AG04450 (cell line): Measurements from ENCODE around the gene NHERF2. TPM values are rescaled to one million over a fixed set of nuclear protein-coding genes. Genes with fewer than 3 reads are reported as not detected.

Experiments used
- CTCF ChIA-PET: fragments of 300-600, 350-600 bp; formaldehyde crosslinking; extraction: SDS; loops from one replicate; lab custom pipeline; 2022; ENCODE audit warnings: antibody characterized with exemption, inconsistent platforms; lab: Charles Lee
- POLR2A ChIA-PET: fragments of 350-600 bp; formaldehyde crosslinking; extraction: SDS; loops from one replicate; lab custom pipeline; 2021; ENCODE audit warnings: antibody characterized with exemption, inconsistent platforms; lab: Yijun Ruan, JAX
- DNase-seq: peaks from one replicate; pipeline ENCODE4 v3.0.0-alpha.2; 2011; ENCODE audit warnings: low read depth, low spot score
- H3K27ac ChIP-seq: one replicate; pipeline ENCODE4 v1.5.1; 2012; ENCODE audit warnings: low read depth, low read length, control low read depth
- H3K27me3 ChIP-seq: one replicate; pipeline ENCODE4 v1.6.0; 2012; ENCODE audit warnings: low read length; ENCODE audit not compliant: control insufficient read depth, insufficient read depth
- H3K4me3 ChIP-seq: 2 replicates; pipeline ENCODE4 v1.5.1; 2011; ENCODE audit warnings: mild to moderate bottlenecking, low read depth, low read length, control low read depth
- H3K9me3 ChIP-seq: 2 replicates; pipeline ENCODE4 v1.5.1; 2012; ENCODE audit warnings: low read length; ENCODE audit not compliant: control insufficient read depth, insufficient read depth
- polyA plus RNA-seq: library from polyadenylated mRNA; depleted of rRNA; stranded (reverse); fragments of >200 nt; gene quantifications from 2 replicates; pipeline ENCODE4 v1.2.3, GENCODE V29; 2011
- TF ChIP-seq, protein P1 (sequence below): IDR thresholded peaks from 2 replicates; pipeline ENCODE4 v1.5.1; 2011; ENCODE audit warnings: low read depth, low read length, control low read depth, inconsistent platforms

The NHERF2 gene
- polyA plus RNA-seq, 1 experiment: 16.7 TPM

GRCh38 chr16:2038382-2039231 lies 11.9 kb downstream of the NHERF2 start:
- no peak for DNase-seq
- ChIA-PET CTCF (interaction anchor here (1.0 to 1.2 kb wide), 2 partner anchors 16 to 34 kb away, joined by 4 read pairs; no protein-coding TSS in a partner anchor), POLR2A (interaction anchor here (0.5 to 2.2 kb wide), 5 partner anchors 11 to 117 kb away, joined by 3 to 11 read pairs (median 4); partner anchors contain the start of genes NHERF2, RPS2 and TRAF7)
- Histone ChIP-seq H3K4me3 (no peak overlapping the region), H3K27me3 (no peaks in the 10 kb centered on the region), H3K27ac (peak overlapping the region; percentile 91), H3K9me3 (no peaks in the 10 kb centered on the region; the same call in 1 of the 2 replicates)
- TF ChIP-seq, protein P1, sequence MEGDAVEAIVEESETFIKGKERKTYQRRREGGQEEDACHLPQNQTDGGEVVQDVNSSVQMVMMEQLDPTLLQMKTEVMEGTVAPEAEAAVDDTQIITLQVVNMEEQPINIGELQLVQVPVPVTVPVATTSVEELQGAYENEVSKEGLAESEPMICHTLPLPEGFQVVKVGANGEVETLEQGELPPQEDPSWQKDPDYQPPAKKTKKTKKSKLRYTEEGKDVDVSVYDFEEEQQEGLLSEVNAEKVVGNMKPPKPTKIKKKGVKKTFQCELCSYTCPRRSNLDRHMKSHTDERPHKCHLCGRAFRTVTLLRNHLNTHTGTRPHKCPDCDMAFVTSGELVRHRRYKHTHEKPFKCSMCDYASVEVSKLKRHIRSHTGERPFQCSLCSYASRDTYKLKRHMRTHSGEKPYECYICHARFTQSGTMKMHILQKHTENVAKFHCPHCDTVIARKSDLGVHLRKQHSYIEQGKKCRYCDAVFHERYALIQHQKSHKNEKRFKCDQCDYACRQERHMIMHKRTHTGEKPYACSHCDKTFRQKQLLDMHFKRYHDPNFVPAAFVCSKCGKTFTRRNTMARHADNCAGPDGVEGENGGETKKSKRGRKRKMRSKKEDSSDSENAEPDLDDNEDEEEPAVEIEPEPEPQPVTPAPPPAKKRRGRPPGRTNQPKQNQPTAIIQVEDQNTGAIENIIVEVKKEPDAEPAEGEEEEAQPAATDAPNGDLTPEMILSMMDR: no peak

DNA sequence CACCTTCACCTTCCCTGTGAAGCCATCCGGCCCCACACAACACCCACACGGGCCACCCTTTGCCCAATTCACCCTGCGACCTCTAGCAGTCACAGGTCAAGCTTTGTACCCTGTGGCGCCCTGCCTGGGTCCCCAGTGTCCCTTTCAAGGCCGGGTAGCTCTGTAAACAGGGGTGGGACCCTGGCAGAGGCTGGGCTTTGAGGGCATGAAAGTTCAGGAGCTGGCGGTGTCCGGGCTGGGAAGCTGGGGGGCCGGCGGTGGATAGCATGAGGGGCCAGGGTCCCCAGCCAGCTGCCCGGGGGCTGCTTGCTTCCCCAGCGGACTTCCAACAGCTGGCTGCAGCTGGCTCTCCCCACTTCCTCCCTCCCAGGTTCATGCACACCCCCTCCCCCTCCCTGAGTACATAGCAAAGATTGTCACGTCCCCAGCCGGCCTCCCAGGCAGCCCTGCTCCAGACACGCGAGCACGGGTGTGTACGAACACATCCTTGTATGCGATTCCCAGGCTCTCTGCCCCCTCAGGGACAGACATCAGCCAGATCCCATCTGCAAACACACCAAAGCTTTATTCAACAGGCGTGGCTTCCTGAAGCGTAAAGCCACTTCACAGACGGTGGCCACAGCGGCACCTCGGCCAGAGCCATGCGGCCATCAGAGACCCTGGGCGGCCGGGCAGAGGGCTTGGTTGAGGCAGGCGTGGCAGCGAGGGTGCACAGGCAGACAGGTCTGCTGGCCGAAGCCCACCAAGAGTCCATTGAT lies 12.8 kb downstream of the NHERF2 start:
- TF ChIP-seq, protein P1: no peak
- no peaks in the 10 kb centered on the region for H3K27me3 ChIP-seq
- peak overlapping the region; percentile 91 for H3K27ac ChIP-seq
- POLR2A ChIA-PET: interaction anchor here (0.6 to 2.2 kb wide), 5 partner anchors 11 to 116 kb away, joined by 3 to 11 read pairs (median 5); partner anchors contain the start of genes NHERF2, RPS2 and TRAF7
- no peak overlapping the region for H3K4me3 ChIP-seq
- peak; percentile 81 for DNase-seq
- CTCF ChIA-PET: interaction anchor here (1.2 to 2.4 kb wide), 2 partner anchors 35 to 101 kb away, joined by 4 to 9 read pairs; no protein-coding TSS in a partner anchor
- H3K9me3 ChIP-seq: no peaks in the 10 kb centered on the region; the same call in 1 of the 2 replicates

- no peak overlapping the region for H3K4me3 ChIP-seq
- ChIA-PET POLR2A (interaction anchor here (0.5 to 2.2 kb wide), 5 partner anchors 13 to 347 kb away, joined by 3 to 12 read pairs (median 5); partner anchors contain the start of genes NHERF2, RPS2 and TRAF7), CTCF (interaction anchor here (1.2 to 2.4 kb wide), 2 partner anchors 36 to 100 kb away, joined by 4 to 9 read pairs; no protein-coding TSS in a partner anchor)
- H3K27ac ChIP-seq: peak overlapping the region; percentile 91
- no peaks in the 10 kb centered on the region; the same call in 1 of the 2 replicates for H3K9me3 ChIP-seq
- H3K27me3 ChIP-seq: no peaks in the 10 kb centered on the region
- DNase-seq: no peak
- TF ChIP-seq, protein P1: no peak
Observed at GRCh38 chr16:2040041-2040786, 13.5 kb downstream of the NHERF2 start.

DNA sequence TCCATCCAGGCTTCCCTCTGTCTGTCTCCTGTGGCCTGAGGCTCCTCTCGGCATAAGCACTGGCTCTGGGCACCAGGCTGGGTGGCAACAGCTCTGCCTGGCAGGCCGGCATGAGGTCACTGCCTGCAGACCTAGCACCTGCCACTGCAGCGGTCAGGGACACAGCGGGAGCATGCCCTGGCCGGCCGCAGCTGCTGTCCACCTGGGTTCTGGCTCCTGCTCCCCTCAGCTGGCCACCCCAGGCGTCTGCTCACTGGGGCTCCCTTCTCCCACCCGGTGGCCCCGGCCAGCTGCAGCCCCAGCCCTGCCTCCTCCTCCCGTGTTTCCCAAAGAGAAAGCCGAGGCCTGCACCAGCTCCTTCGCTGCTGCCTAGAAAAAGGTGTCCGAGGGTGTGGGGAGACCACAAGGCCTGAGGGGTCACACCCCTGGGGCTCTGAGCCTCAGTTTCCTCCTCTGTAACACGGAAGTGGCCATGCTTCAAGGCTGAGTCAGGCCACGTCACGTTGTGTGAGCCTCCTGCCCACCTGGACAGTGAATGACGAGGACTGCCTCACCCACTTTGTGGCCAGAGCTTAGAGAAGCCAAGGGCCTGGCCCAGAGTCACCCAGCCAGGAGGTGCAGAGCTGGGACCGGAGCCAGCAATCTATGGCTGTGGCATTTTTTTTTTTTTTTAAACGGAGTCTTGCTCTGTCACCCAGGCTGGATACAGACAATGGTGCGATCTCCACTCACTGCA lies 14.3 kb downstream of the NHERF2 start:
- POLR2A ChIA-PET: interaction anchor here (0.5 to 2.2 kb wide), 3 partner anchors 76 to 347 kb away, joined by 5 to 12 read pairs (median 11); partner anchors contain the start of genes RPS2 and TRAF7
- TF ChIP-seq, protein P1: no peak

More for the DNA sequence above, 14.3 kb downstream of the NHERF2 start:
- Histone ChIP-seq H3K4me3 (no peak overlapping the region), H3K9me3 (no peaks in the 10 kb centered on the region; the same call in 1 of the 2 replicates), H3K27ac (peak overlapping the region; percentile 91), H3K27me3 (no peaks in the 10 kb centered on the region)
- no peak for DNase-seq
- CTCF ChIA-PET: interaction anchor here (2.4 kb wide), 1 partner anchor 100 kb away, joined by 9 read pairs; no protein-coding TSS in a partner anchor
